ENCODE data around the gene CUX1. TPM values are rescaled to one million over a fixed set of nuclear protein-coding genes. Genes with fewer than 3 reads are reported as not detected.

Gene CUX1
- total and polyA plus RNA-seq, 2 of the 13 experiments (the other 11 are each of a cell fraction or from before 2014, with no cell fraction given), result 13.7 to 14.9 TPM

GRCh38 chr7:102173669-102174068 lies 356.2 kb downstream of the CUX1 start (continued):
- TF ChIP-seq FIP1L1 (IDR thresholded peaks at IDR 0.05; ENCODE audit: borderline replicate concordance, insufficient read depth, low read depth, low read length) (no peak), RELA (CRISPR knock-in tag; IDR thresholded peaks at IDR 0.05) (no peak), TSC22D2 (CRISPR knock-in tag; IDR thresholded peaks at IDR 0.05; ENCODE audit: borderline replicate concordance) (no peak), MZF1 (CRISPR knock-in tag; IDR thresholded peaks at IDR 0.05; ENCODE audit: borderline replicate concordance) (no peak), MEF2D (CRISPR knock-in tag; IDR thresholded peaks at IDR 0.05) (no peak), HIC2 (CRISPR knock-in tag; IDR thresholded peaks at IDR 0.05; ENCODE audit: low read depth) (no peak), LBX2 (CRISPR knock-in tag; IDR thresholded peaks at IDR 0.05; ENCODE audit: borderline replicate concordance) (no peak), MED13 (CRISPR knock-in tag; IDR thresholded peaks at IDR 0.05) (no peak), ZNF530 (CRISPR knock-in tag; IDR thresholded peaks at IDR 0.05; ENCODE audit: low read depth) (no peak)

- no TSS peak for BruUV-seq (replicated peaks)
- no peak overlapping the region for H3K4me3 ChIP-seq (replicated peaks in 1 of 3; ENCODE audit: insufficient read depth in 1 of 3, low read depth in 2 of 3, low read length in 3 of 3)
- 94% methylated on average over 24 of the region's 24 CpGs for WGBS (ENCODE audit: low lambda C conversion rate)
- DNase-seq (ENCODE audit: low spot score) (no peak), ATAC-seq (no peak), FAIRE-seq (no peak)
- in situ Hi-C loops (cut with HindIII; ENCODE audit: extremely low pct_ligation_motif_present, low pct_unique_long_range_greater_than_20kb) (no loop called here), intact Hi-C loops (cut with micrococcal nuclease; ENCODE audit: unreplicated experiment) (no loop called here)
- H4K20me1 ChIP-seq (ENCODE audit: insufficient read depth, low read length), result no peaks in the 10 kb centered on the region
- H3K4me1 ChIP-seq (ENCODE audit: insufficient read depth, low read length), result no peaks in the 10 kb centered on the region
- H3K9ac ChIP-seq (ENCODE audit: insufficient read depth, low read depth, low read length), result no peak overlapping the region
- CTCF ChIA-PET (ENCODE audit: low intra/inter-chr PET ratio, low total read pairs), result no interaction called here
- no peaks in the 10 kb centered on the region for H3K27me3 ChIP-seq (ENCODE audit: control insufficient read depth in 1 of 2, insufficient read depth in 2 of 2, low read length in 2 of 2)
- H3K9me3 ChIP-seq (ENCODE audit: low read length), result no peaks in the 10 kb centered on the region
- H3K27ac ChIP-seq (ENCODE audit: extremely low read length, insufficient read depth, low read length), result no peak overlapping the region
- H3K36me3 ChIP-seq (replicated peaks in 1 of 2; ENCODE audit: control insufficient read depth in 1 of 2, insufficient read depth in 2 of 2, low read length in 2 of 2), result peaks cover 9 to 42% of the 10 kb centered on the region in 2 experiments; a peak in 4 of 5 replicates
- H2AFZ ChIP-seq (ENCODE audit: low read length), result no peak overlapping the region
- no peak overlapping the region for H3K4me2 ChIP-seq (ENCODE audit: low read depth, low read length)
- POLR2A ChIA-PET, result interaction anchor here (0.9 kb wide), 1 partner anchor 22 kb away, joined by 4 read pairs; no protein-coding TSS in a partner anchor
- no peaks in the 10 kb centered on the region for H3K79me2 ChIP-seq (ENCODE audit: insufficient read depth, low read length)
- no peak for TF ChIP-seq GTF2F1 (IDR thresholded peaks at IDR 0.05; ENCODE audit: low read length)
- no peak for TF ChIP-seq ZNF256 (CRISPR knock-in tag; conservative IDR thresholded peaks at IDR 0.05)
- no peak for TF ChIP-seq IKZF5 (CRISPR knock-in tag; IDR thresholded peaks at IDR 0.05)
- TF ChIP-seq DRAP1 (CRISPR knock-in tag; IDR thresholded peaks at IDR 0.05), result no peak
- TF ChIP-seq MXD4 (CRISPR knock-in tag; IDR thresholded peaks at IDR 0.05), result no peak
- TF ChIP-seq GLI4 (CRISPR knock-in tag; IDR thresholded peaks at IDR 0.05; ENCODE audit: borderline replicate concordance), result no peak
- no peak for TF ChIP-seq HNF4G (IDR thresholded peaks at IDR 0.05; ENCODE audit: borderline replicate concordance, low read depth, low read length)
- no peak for TF ChIP-seq HNF4G (CRISPR knock-in tag; IDR thresholded peaks at IDR 0.05; ENCODE audit: borderline replicate concordance, low read depth)
- no peak for TF ChIP-seq CHCHD3 (CRISPR knock-in tag; IDR thresholded peaks at IDR 0.05)
- TF ChIP-seq ZNF761 (CRISPR knock-in tag; conservative IDR thresholded peaks at IDR 0.05), result no peak
Observed at GRCh38 chr7:102175423-102176170, 358.2 kb downstream of the CUX1 start.
